AG04450 (cell line): ENCODE measurements around the gene IFNGR2. TPM values are rescaled to one million over a fixed set of nuclear protein-coding genes. Genes with fewer than 3 reads are reported as not detected.
"Not testable (repeated sequence)": the region's sequence is repeated elsewhere in the genome, so short reads cannot be mapped to it uniquely, and the experiment has no call there.

ENCODE experiments used
- CTCF ChIA-PET: fragments of 300-600, 350-600 bp; formaldehyde crosslinking; extraction: SDS; loops from one replicate; lab custom pipeline; 2022; ENCODE audit warnings: antibody characterized with exemption, inconsistent platforms; lab: Charles Lee
- POLR2A ChIA-PET: fragments of 350-600 bp; formaldehyde crosslinking; extraction: SDS; loops from one replicate; lab custom pipeline; 2021; ENCODE audit warnings: antibody characterized with exemption, inconsistent platforms; lab: Yijun Ruan, JAX
- DNase-seq: peaks from one replicate; pipeline ENCODE4 v3.0.0-alpha.2; 2011; ENCODE audit warnings: low read depth, low spot score
- H3K27ac ChIP-seq: one replicate; pipeline ENCODE4 v1.5.1; 2012; ENCODE audit warnings: low read depth, low read length, control low read depth
- H3K27me3 ChIP-seq: one replicate; pipeline ENCODE4 v1.6.0; 2012; ENCODE audit warnings: low read length; ENCODE audit not compliant: control insufficient read depth, insufficient read depth
- H3K4me3 ChIP-seq: 2 replicates; pipeline ENCODE4 v1.5.1; 2011; ENCODE audit warnings: mild to moderate bottlenecking, low read depth, low read length, control low read depth
- H3K9me3 ChIP-seq: 2 replicates; pipeline ENCODE4 v1.5.1; 2012; ENCODE audit warnings: low read length; ENCODE audit not compliant: control insufficient read depth, insufficient read depth
- polyA plus RNA-seq: library from polyadenylated mRNA; depleted of rRNA; stranded (reverse); fragments of >200 nt; gene quantifications from 2 replicates; pipeline ENCODE4 v1.2.3, GENCODE V29; 2011
- TF ChIP-seq, protein P1 (sequence below): IDR thresholded peaks from 2 replicates; pipeline ENCODE4 v1.5.1; 2011; ENCODE audit warnings: low read depth, low read length, control low read depth, inconsistent platforms

IFNGR2 gene
- polyA plus RNA-seq, 1 experiment = 90.8 TPM

DNA sequence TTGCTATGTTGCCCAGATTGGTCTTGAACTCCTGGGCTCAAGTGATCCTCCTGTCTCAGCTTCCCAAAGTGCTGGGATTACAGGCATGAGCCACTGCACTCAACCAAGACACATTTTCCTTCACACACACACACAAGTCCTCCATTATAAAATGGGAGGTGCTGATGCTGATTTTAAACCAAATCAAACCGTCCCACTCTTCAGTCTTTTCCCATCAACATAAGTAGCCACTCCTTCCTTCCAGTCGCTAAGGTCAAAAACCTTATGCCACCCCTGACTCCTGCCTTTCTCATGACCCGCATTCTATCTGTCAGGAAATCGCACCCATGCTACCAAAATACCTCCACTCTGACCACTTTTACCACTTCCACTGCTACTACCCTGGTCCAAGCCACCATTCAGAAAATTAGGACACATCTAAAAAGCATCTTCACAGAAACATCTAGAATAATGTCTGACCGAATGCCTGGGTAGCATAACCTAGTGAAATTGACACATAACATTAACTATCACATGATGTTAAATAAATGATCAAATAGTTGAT is 28.0 kb upstream of the IFNGR2 start:
- ChIA-PET CTCF (interaction anchor here (0.8 to 3.9 kb wide), 5 partner anchors 10 to 178 kb away, joined by 3 to 26 read pairs (median 7); no protein-coding TSS in a partner anchor), POLR2A (no interaction called here)
- H3K27me3 ChIP-seq = no peaks in the 10 kb centered on the region
- TF ChIP-seq, protein P1, sequence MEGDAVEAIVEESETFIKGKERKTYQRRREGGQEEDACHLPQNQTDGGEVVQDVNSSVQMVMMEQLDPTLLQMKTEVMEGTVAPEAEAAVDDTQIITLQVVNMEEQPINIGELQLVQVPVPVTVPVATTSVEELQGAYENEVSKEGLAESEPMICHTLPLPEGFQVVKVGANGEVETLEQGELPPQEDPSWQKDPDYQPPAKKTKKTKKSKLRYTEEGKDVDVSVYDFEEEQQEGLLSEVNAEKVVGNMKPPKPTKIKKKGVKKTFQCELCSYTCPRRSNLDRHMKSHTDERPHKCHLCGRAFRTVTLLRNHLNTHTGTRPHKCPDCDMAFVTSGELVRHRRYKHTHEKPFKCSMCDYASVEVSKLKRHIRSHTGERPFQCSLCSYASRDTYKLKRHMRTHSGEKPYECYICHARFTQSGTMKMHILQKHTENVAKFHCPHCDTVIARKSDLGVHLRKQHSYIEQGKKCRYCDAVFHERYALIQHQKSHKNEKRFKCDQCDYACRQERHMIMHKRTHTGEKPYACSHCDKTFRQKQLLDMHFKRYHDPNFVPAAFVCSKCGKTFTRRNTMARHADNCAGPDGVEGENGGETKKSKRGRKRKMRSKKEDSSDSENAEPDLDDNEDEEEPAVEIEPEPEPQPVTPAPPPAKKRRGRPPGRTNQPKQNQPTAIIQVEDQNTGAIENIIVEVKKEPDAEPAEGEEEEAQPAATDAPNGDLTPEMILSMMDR = no peak
- DNase-seq = no peak
- H3K4me3 ChIP-seq = no peak overlapping the region
- peaks cover 2% of the 10 kb centered on the region for H3K9me3 ChIP-seq
- H3K27ac ChIP-seq = no peak overlapping the region

DNA sequence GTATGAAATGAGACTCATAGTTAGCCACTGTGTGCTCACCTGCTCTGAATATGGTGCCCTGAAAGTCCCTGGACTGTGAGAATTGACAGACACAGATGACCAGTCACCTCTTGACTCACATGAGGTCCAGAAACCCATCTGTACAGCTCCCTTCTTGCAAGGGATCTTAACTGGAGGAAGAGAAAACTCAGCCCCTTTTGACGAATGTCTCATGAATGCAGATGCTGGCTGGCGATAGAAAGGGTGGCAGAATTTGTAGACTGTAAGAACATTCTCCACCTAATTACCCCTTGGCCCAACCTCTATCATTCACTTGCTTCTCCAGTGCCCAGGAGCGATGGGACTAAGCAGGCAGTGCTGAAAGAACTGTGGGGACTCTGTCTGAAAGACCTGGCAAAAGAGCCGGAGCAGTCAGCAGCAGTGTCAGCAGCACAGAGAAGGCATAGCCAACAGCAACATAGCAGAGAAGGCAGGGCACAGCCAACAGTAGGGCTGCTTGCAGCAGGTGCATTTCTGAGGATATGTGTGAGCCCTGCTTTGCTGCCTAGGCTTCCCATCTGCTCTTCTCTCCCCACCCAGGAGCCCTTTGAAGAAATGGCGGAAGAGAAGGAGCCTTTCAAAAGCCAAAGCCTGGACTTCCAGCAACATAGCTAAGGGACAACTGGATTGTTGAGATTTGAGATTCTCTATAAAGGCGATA is 25.8 kb upstream of the IFNGR2 start:
- Histone ChIP-seq H3K4me3 (no peak overlapping the region), H3K9me3 (no peaks in the 10 kb centered on the region), H3K27ac (no peak overlapping the region), H3K27me3 (no peaks in the 10 kb centered on the region)
- CTCF ChIA-PET = interaction anchor here (0.7 to 3.9 kb wide), 4 partner anchors 9 to 180 kb away, joined by 3 to 26 read pairs (median 12); no protein-coding TSS in a partner anchor
- DNase-seq = no peak
- POLR2A ChIA-PET = no interaction called here
- TF ChIP-seq, protein P1 = no peak

DNA sequence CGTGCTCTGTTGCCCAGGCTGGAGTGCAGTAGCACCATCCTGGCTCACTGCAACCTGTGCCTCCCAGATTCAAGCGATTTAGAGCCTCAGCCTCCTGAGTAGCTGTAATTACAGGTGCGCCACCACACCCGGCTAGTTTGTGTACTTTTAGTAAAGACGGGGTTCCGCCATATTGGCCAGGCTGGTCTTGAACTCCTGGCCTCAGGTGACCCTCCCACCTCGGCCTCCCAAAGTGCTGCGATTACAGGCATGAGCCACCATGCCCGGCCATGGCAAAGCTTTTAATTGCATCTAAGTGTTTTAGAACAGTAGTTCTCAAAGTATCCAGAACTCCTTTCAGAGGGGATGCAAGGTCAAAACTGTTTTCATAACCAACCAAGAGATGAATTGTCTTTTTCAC is 25.1 kb upstream of the IFNGR2 start:
- ChIA-PET CTCF (interaction anchor here (0.7 to 2.6 kb wide), 2 partner anchors 8 to 17 kb away, joined by 3 to 18 read pairs; no protein-coding TSS in a partner anchor), POLR2A (no interaction called here)
- no peak for DNase-seq
- TF ChIP-seq, protein P1 = no peak
- no peaks in the 10 kb centered on the region for H3K27me3 ChIP-seq
- no peak overlapping the region for H3K4me3 ChIP-seq
- no peak overlapping the region for H3K27ac ChIP-seq
- H3K9me3 ChIP-seq = no peaks in the 10 kb centered on the region

- ChIA-PET POLR2A (interaction anchor here (0.8 to 1.1 kb wide), 2 partner anchors 11 to 55 kb away, joined by 3 read pairs; partner anchors contain the start of gene IFNAR1), CTCF (interaction anchor here (2.6 kb wide), 1 partner anchor 19 kb away, joined by 18 read pairs; no protein-coding TSS in a partner anchor)
- not testable (repeated sequence) for DNase-seq, H3K4me3 ChIP-seq, H3K9me3 ChIP-seq, H3K27me3 ChIP-seq
- H3K27ac ChIP-seq = peak overlapping the region; percentile 78
Observed at GRCh38 chr21:33379934-33380333, 23.3 kb upstream of the IFNGR2 start.

DNA sequence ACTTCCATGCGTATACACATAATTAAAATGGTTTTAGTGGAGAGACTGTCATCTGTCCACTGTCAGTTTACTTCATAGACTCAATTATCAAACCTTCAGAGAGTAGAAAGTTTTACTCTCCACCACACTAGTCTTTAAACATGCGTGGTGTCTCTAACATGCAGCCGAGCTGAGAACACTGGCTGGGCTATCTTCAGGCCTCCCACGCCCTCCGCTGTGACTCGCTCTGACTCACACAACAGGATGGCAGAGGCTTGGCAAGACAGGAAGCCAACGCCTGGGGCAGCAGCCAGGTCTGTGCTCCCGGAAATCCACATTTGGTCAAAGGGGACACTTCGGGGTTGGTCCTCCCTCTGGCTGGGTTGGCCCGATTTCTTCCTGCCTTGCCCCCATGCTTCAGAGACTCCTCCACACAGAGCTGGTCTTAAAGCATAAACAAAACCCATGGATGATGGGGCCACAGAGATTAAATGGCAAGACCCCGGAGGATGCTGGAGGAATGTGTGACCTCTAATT is 22.7 kb upstream of the IFNGR2 start:
- H3K27ac ChIP-seq = peak overlapping the region; percentile 78
- H3K9me3 ChIP-seq = no peaks in the 10 kb centered on the region
- TF ChIP-seq, protein P1 = no peak
- ChIA-PET POLR2A (interaction anchor here (1.1 kb wide), 1 partner anchor 11 kb away, joined by 3 read pairs; no protein-coding TSS in a partner anchor), CTCF (no interaction called here)
- DNase-seq = no peak
- H3K4me3 ChIP-seq = no peak overlapping the region
- H3K27me3 ChIP-seq = no peaks in the 10 kb centered on the region

GRCh38 chr21:33381381-33381780 is 21.8 kb upstream of the IFNGR2 start:
- H3K27me3 ChIP-seq, H3K9me3 ChIP-seq, H3K4me3 ChIP-seq, H3K27ac ChIP-seq, DNase-seq, CTCF ChIA-PET, POLR2A ChIA-PET: not testable (repeated sequence)
